Activated CD8-positive, alpha-beta memory T cell treated with anti-CD3 and anti-CD28 coated beads, Interleukin-2, amount 50 U/mL, for 4 hours (primary cell): ENCODE measurements around the gene IRF1.
"Not testable (repeated sequence)": the region's sequence is repeated elsewhere in the genome, so short reads cannot be mapped to it uniquely, and the experiment has no call there.

Experiments used
- DNase-seq: peaks from one replicate; pipeline ENCODE4 v3.0.0-alpha.2; 2020

Gene IRF1

GRCh38 chr5:132459031-132459982, 31.3 kb downstream of the IRF1 start:
- no peak for DNase-seq

DNA sequence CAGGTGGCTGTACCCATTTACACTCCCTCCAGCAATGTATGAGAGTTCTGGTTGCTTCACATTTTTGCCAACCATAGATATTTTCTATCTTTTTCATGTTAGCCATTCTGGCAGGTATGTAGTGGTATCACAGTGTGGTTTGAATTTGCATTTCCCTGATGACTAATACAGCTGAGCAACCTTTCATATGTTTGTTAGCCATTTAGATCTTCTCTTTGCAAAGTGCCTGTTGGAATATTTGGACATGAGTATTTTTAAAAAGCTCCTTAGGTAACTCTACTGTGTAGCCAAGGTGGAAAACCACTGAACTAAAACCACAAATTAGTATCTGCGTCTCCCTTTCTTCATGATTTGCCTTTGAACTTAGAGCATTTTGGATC, 31.9 kb downstream of the IRF1 start:
- DNase-seq: no peak

- no peak for DNase-seq
Observed at GRCh38 chr5:132458226-132458560, 32.4 kb downstream of the IRF1 start.

- DNase-seq: peak; percentile 47
Observed at GRCh38 chr5:132457371-132458225, 33.0 kb downstream of the IRF1 start.

- DNase-seq: no peak
Observed at GRCh38 chr5:132456987-132457361, 33.6 kb downstream of the IRF1 start.

DNA sequence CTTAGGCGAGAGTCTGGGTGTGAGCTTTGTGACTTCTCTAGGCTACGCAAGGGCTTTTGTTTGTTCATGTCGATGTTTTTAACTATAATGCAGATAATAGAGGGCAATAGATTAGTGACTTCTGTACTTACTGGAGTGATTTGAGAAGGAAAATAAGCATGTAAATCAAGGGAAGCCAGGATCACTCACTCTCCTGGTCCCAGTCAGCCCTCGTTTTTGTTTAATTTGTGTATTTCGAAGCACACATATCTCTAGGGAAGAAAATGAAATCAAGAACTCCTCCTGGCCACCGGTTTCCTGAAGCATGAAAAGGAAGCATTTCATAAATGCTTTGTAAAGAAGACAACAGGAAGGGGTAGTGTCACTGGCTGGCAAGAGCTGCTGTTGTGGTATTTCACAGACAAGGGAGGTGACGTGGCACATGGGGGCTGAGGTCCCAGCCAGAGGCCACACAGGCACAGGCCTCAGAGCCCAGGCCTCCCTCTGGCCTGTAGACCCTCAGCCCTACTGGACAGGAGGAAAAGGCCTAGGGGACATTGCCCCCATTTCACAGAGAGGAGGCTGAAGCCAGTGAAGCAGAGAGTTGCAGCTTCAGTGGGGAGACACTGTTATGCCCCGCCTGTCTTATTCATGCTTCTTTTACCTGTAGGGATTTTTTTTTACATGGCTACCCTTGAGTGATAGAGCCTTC, 34.1 kb downstream of the IRF1 start:
- peak; percentile 67 for DNase-seq

DNA sequence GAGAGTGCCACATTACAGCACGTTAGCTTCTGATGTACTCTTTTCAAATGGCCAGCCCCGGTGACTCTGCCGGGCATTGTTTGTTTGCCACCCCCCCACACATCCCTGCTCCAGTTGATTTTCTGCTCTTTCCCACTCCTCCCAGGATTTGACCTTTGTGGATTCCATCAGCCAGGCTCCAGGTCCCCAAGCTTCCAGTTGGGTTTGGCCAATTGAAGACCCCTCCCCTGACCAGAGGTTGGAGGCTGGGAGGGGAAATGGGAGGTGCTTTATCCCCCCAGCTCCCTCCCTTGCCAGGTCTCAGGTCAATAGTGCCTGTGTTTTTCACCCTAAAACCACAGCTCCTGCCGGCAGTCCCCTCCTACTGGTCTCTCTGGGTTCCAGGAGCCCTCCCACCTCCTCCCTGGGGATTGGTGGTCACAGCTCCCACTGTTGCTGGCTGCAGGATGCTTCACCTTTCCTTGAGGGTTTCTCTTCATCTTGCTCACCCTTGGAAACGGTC, 34.9 kb downstream of the IRF1 start:
- no peak for DNase-seq

DNA sequence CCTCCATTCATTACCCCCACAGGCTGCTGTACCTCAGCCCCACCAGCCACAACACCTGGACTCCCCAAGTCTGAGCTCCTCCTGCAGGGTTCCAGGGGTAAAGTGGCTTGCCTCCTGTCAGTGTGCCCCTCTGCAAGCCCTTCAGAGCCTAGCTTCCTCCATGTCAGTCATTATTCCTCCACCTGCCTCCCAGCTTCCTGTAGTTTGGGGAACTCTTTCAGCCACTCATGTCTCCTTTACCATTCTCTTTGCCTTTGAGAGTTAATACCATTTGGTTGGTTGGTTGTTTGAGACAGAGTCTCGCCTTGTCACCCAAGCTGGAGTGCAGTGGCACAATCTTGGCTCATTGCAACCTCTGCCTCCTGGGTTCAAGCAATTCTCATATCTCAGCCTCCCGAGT, 36.2 kb downstream of the IRF1 start:
- DNase-seq: no peak

DNA sequence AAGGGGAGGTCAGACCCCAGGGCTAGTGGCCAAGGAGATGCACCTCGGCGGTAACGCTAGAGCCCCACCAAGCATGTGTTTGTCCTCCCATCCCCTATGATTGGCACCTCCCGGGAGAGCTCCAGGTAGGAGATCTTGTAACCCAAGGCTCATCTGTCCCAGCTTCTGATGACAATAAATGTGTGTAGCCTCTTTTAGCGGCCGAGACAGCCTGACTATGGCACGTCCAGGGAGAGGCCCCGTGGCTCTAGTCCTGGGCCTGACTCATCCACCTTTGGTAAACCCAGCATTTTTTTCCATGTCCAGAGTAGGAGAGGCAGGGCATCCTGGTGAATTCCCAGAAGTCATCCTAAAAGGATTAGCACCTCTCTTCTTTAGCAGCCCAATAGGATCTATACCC, 39.2 kb downstream of the IRF1 start:
- no peak for DNase-seq

GRCh38 chr5:132449060-132449459, 41.5 kb downstream of the IRF1 start:
- no peak for DNase-seq

DNA sequence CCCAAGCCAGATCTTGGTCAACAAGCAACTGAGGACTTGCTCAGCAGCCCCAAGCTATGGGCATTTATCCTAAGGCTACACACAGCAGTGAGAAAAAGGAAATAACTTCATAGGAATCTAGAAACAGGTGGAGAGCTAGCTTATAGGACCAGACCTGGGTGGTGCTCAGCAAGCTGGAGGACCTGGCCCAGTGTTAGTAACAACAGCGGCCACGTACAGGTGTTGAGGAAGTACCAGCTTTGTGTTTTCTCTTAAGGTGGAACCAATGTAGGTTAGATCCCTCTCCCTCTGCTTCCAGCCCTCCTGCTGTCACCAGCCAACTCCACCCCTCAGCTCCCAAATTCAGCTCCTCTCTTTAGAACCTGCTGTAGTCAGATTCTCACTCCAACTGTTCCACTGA, 43.4 kb downstream of the IRF1 start:
- DNase-seq: no peak

- no peak for DNase-seq
Observed at GRCh38 chr5:132446621-132447020, 44.0 kb downstream of the IRF1 start.

DNA sequence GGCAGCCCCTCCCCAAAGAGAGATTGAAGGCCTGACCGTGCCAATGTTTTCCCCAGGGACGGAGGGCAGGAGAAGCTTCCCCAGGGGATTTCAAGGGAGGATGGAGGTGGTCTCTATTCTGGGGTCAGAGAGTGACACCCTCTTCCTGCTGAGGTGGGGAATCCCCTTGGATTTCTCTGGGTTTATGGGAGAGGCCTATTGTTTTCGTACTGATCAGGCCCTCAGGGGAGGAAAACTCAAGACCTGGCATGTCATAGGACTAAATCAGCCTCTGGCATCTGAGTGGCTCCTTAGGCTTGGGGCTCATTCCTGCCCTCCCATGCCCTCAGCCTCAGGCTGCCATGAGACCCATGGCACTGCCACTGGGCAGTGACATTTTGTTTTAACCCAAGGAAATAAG, 44.6 kb downstream of the IRF1 start:
- DNase-seq: no peak

DNA sequence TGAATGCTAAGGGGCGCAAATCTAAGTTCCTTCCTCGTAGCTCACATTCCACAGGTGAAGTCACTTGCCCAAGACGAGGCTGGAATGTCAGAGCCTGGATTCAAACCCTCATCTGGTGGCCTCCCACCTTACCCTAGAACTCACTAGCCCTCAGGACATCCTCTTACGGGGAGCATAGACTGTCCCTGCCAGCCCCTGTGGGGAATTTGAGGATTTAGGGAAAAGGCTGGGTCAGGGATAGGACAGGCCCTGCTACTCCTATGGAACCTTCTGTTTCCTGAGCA, 45.0 kb downstream of the IRF1 start:
- DNase-seq: no peak

- DNase-seq: no peak
Observed at GRCh38 chr5:132444841-132445639, 45.5 kb downstream of the IRF1 start.

GRCh38 chr5:132444061-132444460, 46.5 kb downstream of the IRF1 start:
- DNase-seq: no peak

DNA sequence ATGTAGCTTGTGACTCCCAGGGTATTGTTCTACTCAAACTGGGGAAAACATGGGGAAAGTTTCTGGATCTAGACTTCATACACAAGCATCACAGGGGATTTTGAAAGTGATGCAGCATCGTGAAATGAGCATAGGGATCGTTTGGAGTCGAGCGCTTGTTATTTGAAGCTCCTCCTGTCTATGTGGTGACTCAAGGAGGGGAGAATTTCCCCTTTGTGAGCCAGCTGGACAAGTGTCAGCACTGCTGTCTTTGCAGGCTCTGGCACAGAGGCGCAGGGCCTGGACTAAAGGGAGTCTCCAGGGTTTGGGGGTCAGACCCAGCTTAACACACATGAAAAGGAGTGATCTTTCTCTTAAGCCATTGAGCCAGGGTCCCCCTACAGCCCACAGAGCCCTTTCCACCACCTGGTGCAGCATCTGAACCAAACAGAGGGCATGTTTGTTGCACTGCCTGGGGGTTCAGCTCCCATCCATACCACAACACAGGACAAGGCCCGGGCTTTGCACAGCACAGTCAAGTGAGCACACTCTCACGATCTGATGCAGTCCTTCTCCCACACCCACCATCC, 51.0 kb downstream of the IRF1 start:
- no peak for DNase-seq

DNA sequence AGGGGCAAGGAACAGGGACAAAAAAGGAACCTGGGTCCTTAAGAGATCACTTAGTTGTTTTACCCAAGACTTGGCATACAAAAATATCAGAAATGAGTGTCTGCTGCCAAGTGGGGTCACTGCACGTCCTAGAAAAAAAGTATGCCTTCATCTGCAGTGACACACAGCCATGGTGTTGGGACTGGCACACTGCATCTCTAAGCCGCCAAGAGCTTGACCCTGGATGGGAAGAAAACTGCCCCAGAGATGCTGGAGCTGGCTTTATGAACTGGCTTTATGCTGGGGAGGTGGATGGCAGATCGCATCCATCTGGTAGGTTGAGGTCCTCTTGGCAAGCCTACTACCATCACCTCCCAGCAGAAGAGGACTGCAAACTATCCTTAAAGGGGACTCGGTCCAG, 51.7 kb downstream of the IRF1 start:
- DNase-seq: no peak

- not testable (repeated sequence) for DNase-seq
Observed at GRCh38 chr5:132438267-132438645, 52.3 kb downstream of the IRF1 start.

- DNase-seq: peak; percentile 67
Observed at GRCh38 chr5:132437604-132438266, 52.8 kb downstream of the IRF1 start.

DNA sequence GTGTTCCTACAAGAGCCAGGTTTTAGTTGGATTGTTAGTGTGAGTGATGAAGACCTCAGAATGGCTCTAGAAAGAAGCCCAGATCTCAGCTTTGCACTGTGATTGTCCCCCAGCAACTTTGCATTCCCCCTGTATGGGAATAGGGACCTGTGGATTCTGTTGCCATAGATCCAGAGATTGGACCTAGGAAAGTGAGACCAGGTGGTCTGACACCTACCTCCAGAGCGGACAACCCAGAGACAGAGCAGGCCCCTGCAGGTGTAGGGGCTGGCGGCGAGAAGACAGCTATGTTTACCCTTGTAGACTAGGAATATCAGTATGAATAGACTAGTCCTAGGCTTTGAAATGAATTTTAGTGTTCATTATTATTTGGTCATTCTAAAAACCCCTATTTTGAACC, 53.6 kb downstream of the IRF1 start:
- no peak for DNase-seq

GRCh38 chr5:132435886-132436285, 54.7 kb downstream of the IRF1 start:
- no peak for DNase-seq
